GM23248 (cell line): Measurements from ENCODE around the gene ABLIM1.

ENCODE experiments used
- EZH2 ChIP-seq: fragments of 200-600 bp; sonication (generic); IDR thresholded peaks from 2 replicates; pipeline ENCODE4 v1.6.1; 2018; ENCODE audit warnings: antibody characterized with exemption, mild to moderate bottlenecking; ENCODE audit not compliant: insufficient read depth, poor library complexity, severe bottlenecking
- EZH2phosphoT487 ChIP-seq: fragments of 200-600 bp; sonication (generic); IDR thresholded peaks from 2 replicates; pipeline ENCODE4 v1.6.1; 2018; ENCODE audit warnings: antibody characterized with exemption, moderate library complexity, mild to moderate bottlenecking, low read depth; ENCODE audit not compliant: insufficient read depth

GRCh38 chr10:114408112-114408967, 249.7 kb downstream of the ABLIM1 start:
- no peak for TF ChIP-seq EZH2phosphoT487
- no peak for TF ChIP-seq EZH2
